Measurements from ENCODE around the gene ACVR1B. TPM values are rescaled to one million over a fixed set of nuclear protein-coding genes. Genes with fewer than 3 reads are reported as not detected.

The ACVR1B gene
- total RNA-seq, 1 donor from 2014 or later, result 12.1 TPM

DNA sequence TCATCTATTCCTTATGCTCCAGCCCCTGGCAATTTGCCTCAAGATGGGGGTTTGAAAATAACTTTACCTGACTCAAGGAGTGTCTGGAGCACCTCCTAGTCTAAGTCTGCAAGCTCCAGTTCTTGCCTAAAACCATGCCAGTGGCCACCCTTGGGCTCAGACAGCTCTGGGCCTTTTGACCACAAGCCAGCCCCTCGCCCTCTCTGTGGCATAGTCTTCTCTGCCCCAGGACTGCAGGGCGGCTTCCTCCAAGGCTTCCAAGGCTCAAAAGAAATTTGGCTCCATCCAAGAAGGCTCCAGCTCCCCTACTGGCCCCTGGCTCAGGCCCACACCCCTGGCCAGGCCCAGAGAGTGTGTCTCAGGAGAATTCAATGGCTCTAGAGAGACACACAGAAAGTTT lies 29.4 kb upstream of the ACVR1B start:
- no peak overlapping the region for H3K4me3 ChIP-seq (ENCODE audit: low read depth, low read length)
- no peaks in the 10 kb centered on the region for H3K27me3 ChIP-seq (ENCODE audit: control insufficient read depth, insufficient read depth, low read length)
- TF ChIP-seq, protein P1, sequence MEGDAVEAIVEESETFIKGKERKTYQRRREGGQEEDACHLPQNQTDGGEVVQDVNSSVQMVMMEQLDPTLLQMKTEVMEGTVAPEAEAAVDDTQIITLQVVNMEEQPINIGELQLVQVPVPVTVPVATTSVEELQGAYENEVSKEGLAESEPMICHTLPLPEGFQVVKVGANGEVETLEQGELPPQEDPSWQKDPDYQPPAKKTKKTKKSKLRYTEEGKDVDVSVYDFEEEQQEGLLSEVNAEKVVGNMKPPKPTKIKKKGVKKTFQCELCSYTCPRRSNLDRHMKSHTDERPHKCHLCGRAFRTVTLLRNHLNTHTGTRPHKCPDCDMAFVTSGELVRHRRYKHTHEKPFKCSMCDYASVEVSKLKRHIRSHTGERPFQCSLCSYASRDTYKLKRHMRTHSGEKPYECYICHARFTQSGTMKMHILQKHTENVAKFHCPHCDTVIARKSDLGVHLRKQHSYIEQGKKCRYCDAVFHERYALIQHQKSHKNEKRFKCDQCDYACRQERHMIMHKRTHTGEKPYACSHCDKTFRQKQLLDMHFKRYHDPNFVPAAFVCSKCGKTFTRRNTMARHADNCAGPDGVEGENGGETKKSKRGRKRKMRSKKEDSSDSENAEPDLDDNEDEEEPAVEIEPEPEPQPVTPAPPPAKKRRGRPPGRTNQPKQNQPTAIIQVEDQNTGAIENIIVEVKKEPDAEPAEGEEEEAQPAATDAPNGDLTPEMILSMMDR (IDR thresholded peaks at IDR 0.05; ENCODE audit: insufficient read depth, low read length, severe bottlenecking), result no peak
- DNase-seq (ENCODE audit: low read depth), result no peak
- H3K36me3 ChIP-seq (ENCODE audit: control insufficient read depth, insufficient read depth, low read length), result no peaks in the 10 kb centered on the region
- no peak for FAIRE-seq

DNA sequence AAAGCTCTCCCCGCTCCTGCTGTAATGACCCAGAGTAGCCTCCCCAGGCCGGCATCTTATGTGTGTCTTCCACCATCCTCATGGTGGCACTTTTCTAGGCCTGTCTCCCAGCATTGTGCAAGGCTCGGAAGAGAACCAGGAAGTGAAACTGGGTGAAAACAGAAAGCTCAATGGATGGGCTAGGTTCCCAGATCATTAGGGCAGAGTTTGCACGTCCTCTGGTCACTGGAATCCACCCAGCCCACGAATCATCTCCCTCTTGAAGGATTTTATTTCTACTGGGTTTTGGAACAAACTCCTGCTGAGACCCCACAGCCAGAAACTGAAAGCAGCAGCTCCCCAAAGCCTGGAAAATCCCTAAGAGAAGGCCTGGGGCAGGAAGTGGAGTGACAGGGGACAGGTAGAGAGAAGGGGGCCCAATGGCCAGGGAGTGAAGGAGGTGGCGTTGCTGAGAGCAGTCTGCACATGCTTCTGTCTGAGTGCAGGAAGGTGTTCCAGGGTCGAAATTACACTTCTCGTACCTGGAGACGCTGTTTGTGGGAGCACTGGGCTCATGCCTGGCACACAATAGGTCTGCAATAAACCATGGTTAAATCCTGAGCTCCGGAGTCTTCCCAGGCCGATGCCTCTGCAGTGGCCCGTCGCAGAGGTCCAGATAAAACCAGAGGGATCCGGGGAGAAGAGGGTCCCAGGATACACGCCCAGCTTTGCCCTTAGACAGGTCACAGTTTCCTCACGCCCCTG lies 28.6 kb upstream of the ACVR1B start:
- H3K4me3 ChIP-seq (ENCODE audit: low read depth, low read length), result no peak overlapping the region
- DNase-seq (ENCODE audit: low read depth) (no peak), FAIRE-seq (no peak)
- H3K36me3 ChIP-seq (ENCODE audit: control insufficient read depth, insufficient read depth, low read length), result no peaks in the 10 kb centered on the region
- TF ChIP-seq, protein P1 (IDR thresholded peaks at IDR 0.05; ENCODE audit: insufficient read depth, low read length, severe bottlenecking), result no peak
- no peaks in the 10 kb centered on the region for H3K27me3 ChIP-seq (ENCODE audit: control insufficient read depth, insufficient read depth, low read length)

DNA sequence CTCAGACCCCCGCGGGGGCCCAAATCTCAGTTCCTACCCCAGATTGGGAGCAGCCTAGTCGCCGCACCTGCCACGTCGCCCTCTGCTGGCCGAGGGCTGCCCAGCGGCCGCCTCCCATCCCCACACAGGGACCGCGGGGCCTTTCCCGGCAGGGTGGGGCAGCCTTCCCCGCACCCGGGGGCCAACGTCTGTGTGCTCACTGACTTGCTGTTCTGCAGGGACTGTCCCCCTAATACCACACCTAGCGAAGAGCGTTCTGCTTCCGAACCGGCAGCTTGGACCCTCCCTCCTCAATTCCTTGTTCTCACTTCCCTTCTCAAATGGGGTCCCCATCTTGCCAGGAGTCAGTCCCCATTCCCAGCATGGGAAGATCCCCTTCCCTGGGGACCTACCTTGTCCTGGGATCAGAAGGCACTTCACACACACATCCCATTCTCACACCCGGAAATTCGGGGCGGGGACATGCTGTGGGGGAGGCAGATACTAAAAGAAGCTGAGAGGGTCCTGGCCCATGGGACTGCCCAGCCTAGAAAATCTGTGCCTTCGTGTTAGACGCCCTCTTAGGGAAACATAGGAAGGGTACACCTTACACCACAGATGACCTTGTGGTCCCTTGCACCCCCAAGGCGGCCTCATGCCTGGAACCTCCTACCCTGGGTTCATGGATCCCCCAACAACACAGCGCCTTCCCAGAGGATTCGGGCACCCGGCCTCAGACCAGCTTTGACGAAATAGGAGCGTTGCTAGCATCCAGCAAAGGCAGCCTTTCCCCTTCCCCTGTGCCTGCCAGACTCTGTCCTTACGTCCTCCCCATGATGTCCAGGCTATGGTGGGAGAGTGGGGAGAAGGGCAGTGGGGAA lies 27.8 kb upstream of the ACVR1B start:
- TF ChIP-seq, protein P1 (IDR thresholded peaks at IDR 0.05; ENCODE audit: insufficient read depth, low read length, severe bottlenecking), result peak; percentile 96
- Histone ChIP-seq H3K36me3 (ENCODE audit: control insufficient read depth, insufficient read depth, low read length) (no peaks in the 10 kb centered on the region), H3K27me3 (ENCODE audit: control insufficient read depth, insufficient read depth, low read length) (no peaks in the 10 kb centered on the region), H3K4me3 (ENCODE audit: low read depth, low read length) (no peak overlapping the region)
- DNase-seq (ENCODE audit: low read depth), result no peak
- no peak for FAIRE-seq

DNA sequence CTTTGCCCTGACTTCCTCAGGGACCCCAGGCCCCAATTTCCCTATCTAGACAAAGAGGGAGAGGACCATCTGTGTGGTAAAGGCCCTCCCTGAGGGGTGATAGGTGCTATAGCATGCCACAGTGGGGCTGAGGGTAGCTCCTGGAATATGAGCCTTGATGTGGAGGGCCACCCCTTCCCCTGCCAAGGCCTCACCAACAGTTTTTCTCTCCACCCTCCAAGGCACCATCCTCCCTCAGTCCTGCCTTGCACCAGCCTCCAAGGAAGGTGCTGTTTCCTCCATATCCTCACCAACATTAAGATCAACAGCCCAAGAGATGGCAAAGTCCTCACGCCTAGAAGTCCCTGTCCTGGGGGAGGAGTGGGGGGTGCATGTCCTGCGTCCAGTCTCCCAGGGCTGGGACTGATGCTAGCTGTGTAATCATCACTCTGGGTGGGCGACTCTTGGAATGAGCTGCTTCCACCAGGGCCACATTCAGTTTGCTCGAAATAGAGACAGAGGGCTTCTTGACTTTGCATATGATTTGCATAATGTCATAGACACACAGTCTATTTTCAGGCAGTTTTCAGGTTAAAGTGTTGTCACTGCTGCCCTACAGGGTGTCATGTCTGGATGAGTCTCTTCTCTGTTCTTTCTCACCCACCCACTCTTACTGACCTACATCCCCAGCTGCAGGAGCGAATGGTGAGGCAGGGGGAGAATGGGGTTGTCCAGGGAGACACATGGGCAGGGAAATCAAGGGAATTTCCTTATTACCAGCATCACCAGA lies 26.8 kb upstream of the ACVR1B start:
- DNase-seq (ENCODE audit: low read depth) (no peak), FAIRE-seq (no peak)
- H3K27me3 ChIP-seq (ENCODE audit: control insufficient read depth, insufficient read depth, low read length), result no peaks in the 10 kb centered on the region
- no peak overlapping the region for H3K4me3 ChIP-seq (ENCODE audit: low read depth, low read length)
- H3K36me3 ChIP-seq (ENCODE audit: control insufficient read depth, insufficient read depth, low read length), result no peaks in the 10 kb centered on the region
- TF ChIP-seq, protein P1 (IDR thresholded peaks at IDR 0.05; ENCODE audit: insufficient read depth, low read length, severe bottlenecking), result no peak

DNA sequence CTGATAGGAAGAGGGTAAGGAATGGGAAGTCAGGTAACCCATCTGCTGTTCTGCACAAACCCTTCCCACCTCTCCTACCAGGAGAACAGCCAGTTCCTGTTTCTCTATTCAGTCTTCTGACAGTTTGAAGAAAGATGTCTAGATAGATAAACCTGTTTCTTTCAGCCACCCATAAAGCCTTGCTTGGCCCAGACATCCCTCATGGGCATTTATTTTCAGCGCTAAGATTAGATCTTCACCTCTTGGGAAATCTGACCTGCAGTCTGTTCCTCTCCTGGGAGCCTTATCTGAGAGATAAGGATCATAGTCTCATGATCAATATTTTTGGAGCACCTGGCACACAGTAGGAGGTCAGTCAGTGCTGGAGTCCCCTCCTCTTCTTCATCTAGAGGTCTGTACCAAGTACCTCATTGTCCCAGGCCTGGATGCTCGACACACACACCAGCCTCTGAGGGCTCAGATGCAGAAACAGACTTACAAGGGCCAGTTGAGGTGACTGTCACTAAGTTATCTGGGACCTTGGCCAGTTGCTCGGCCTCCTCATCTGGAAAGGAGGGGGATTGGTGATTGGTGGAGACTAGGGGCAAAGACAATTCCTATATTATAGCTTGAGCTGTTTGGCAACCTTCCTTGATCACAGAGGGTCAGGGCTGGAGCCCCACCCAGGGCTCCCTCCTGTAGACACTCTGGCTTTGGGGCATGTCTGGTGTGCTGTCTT lies 26.0 kb upstream of the ACVR1B start:
- Histone ChIP-seq H3K36me3 (ENCODE audit: control insufficient read depth, insufficient read depth, low read length) (no peaks in the 10 kb centered on the region), H3K4me3 (ENCODE audit: low read depth, low read length) (no peak overlapping the region), H3K27me3 (ENCODE audit: control insufficient read depth, insufficient read depth, low read length) (no peaks in the 10 kb centered on the region)
- DNase-seq (ENCODE audit: low read depth) (no peak), FAIRE-seq (no peak)
- TF ChIP-seq, protein P1 (IDR thresholded peaks at IDR 0.05; ENCODE audit: insufficient read depth, low read length, severe bottlenecking), result no peak
